NCI-H187 treated with DMSO at 0.1 percent for 48 hours (cell line): Measurements from ENCODE around the gene OXSR1.
"Not testable (repeated sequence)": the region's sequence is repeated elsewhere in the genome, so short reads cannot be mapped to it uniquely, and the experiment has no call there.

Source experiments
- DNase-seq: peaks from one replicate; lab custom pipeline; 2025; lab: John Stamatoyannopoulos, UW

OXSR1 gene

GRCh38 chr3:38271553-38271952 is 106.2 kb downstream of the OXSR1 start:
- no peak for DNase-seq

- no peak for DNase-seq
These were observed 109.7 kb downstream of the OXSR1 start for GRCh38 chr3:38274864-38275649.

- DNase-seq = no peak
These were observed 110.3 kb downstream of the OXSR1 start for GRCh38 chr3:38275658-38276057.

GRCh38 chr3:38276081-38276916 is 111.0 kb downstream of the OXSR1 start:
- no peak for DNase-seq

GRCh38 chr3:38276917-38277630 is 111.7 kb downstream of the OXSR1 start:
- DNase-seq = no peak

- no peak for DNase-seq
These were observed 113.5 kb downstream of the OXSR1 start for GRCh38 chr3:38278841-38279240.

- DNase-seq = no peak
These were observed 116.8 kb downstream of the OXSR1 start, which contains the start of gene SLC22A14 for GRCh38 chr3:38281895-38282686. SLC22A14 (plus strand) TSS chr3:38282294; CDS start chr3:38306027, 23,733 bp downstream.

- DNase-seq = no peak
These were observed 118.7 kb downstream of the OXSR1 start for GRCh38 chr3:38283810-38284755.

GRCh38 chr3:38284756-38285150 is 119.4 kb downstream of the OXSR1 start:
- DNase-seq = no peak

GRCh38 chr3:38289286-38290217 is 124.2 kb downstream of the OXSR1 start:
- not testable (repeated sequence) for DNase-seq

- not testable (repeated sequence) for DNase-seq
These were observed 131.7 kb downstream of the OXSR1 start for GRCh38 chr3:38297053-38297452.

GRCh38 chr3:38297537-38297936 is 132.2 kb downstream of the OXSR1 start:
- no peak for DNase-seq

GRCh38 chr3:38297947-38298711 is 132.8 kb downstream of the OXSR1 start:
- no peak for DNase-seq
